Stimulated activated naive CD4-positive, alpha-beta T cell (primary cell): ENCODE results near the gene MFAP1.
"Not testable (repeated sequence)": the region's sequence is repeated elsewhere in the genome, so short reads cannot be mapped to it uniquely, and the experiment has no call there.

ENCODE experiments used
- DNase-seq, 6 experiments: peaks; one replicate each; lab custom pipeline; 2025; lab: John Stamatoyannopoulos, UW

Gene MFAP1

DNA sequence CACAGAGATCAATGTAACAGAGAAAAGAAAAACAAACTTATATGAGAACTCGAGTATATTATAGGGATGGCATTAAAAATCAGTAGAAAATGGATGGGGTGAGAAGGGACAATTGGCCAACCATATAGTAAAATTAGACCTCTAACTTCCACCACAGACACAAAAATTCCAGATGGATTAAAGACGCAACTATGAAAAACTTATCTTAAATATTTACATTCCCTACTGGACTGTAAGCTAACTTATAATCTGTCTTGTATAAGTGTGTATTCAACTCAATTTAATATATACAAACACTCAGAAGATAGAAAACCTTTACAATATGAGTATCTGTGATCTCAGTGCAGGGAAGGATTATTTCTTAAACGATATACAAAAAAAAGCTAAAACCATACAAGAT is 3.0 kb downstream of the MFAP1 start:
- DNase-seq = no peak

- DNase-seq = not testable (repeated sequence)
These were observed 9.4 kb downstream of the MFAP1 start for GRCh38 chr15:43815064-43815463.

DNA sequence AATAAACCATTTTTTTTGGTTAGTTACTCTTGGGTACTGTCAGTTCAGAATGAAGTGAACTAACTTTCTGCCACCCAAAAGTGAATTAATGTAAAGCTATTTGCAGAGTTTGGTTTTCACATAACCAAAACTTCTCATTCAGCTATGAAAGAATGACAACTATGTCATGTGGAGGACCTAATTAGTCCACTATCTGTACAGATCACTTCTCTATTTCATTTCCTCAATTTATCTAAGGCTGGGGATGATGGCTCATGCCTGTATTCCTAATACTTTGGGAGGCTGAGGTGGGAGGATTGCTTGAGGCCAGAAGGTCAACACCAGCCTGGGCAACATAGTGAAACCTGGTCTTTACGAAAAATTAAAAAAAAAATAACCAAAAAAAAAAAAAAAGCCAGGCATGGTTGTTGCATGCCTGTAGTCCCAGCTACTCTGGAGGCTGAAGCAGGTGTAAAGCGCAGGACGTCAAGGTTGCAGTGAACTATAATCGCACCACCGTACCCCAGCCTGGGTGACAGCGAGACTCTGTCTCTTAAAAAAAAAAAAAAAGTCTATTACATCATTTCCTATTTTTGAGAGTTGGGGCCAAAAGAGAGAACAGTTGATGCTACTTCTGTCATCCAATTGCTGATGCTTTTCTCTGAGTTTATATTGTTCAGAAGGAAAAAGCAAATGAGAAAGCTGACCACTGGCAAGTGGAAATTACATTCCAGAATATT is 15.4 kb downstream of the MFAP1 start:
- DNase-seq = no peak

- no peak for DNase-seq
These were observed 16.0 kb downstream of the MFAP1 start for GRCh38 chr15:43808435-43808950.

- not testable (repeated sequence) for DNase-seq
These were observed 21.8 kb downstream of the MFAP1 start for GRCh38 chr15:43802676-43803075.

- DNase-seq = peak; percentile 81 to 90 (median 86)
These were observed 24.0 kb downstream of the MFAP1 start, which contains the start of gene HYPK for GRCh38 chr15:43800286-43801141. HYPK (plus strand) TSS chr15:43800599; CDS start chr15:43800623, 24 bp downstream.

DNA sequence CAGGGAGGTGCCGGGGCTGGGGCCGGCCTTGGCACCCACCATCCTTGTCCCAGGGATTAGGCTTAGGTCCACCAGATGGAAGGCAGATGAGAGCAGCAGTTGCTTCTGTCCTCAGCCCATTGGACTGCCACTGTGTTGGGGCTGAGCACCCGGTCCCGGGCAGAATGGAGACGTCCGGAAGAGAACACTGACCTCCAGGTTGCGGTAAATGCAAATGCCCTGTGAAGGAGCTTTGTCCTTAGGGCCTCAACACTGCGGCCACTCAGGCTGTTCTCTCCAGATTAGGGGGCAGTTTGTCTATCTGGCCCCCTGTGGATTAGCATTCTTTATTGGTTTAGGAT is 24.6 kb downstream of the MFAP1 start, which contains the start of gene SERINC4:
SERINC4 (minus strand) TSS at position 276 of the 341 bp plus-strand sequence; CDS start at position 42, 234 bp downstream.
- DNase-seq = no peak

DNA sequence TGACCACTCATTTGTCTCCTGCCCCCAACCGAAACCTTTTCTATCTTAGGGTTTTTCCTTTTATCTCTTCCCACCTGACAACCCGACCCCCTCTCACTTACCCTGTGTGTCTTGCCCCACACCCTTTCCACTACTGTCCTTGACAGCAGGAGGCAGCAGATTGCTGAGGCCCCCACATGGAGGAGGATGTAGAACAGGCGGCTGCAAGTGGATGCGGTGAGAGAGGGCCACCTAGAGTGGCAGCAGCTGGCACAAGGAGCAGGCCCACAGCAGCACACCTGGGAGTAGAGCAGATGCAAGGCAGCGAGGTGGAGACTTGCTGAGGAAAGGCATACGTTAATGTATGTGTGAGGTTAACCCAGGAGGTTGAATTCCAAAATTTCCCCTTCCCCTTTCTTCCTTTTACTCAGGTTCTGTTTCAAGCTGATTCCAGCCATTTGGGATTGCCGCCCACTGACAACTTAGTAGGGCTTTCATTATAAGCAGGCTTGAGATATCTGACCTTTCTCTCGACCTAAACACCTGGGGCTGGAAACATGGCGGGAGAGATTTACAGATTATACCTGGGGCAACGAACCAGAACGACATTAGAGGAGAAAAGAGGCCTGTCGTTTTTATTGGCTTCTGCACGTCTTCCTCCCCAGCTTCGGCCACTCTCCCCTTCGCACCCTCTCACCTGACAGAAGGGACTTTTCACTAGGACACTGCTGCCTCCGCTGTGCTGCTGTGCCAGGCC is 25.1 kb downstream of the MFAP1 start:
- no peak for DNase-seq

- DNase-seq = no peak
These were observed 27.9 kb downstream of the MFAP1 start for GRCh38 chr15:43796566-43796965.

GRCh38 chr15:43795997-43796396 is 28.5 kb downstream of the MFAP1 start:
- no peak for DNase-seq

GRCh38 chr15:43795197-43795596 is 29.3 kb downstream of the MFAP1 start:
- DNase-seq = no peak

DNA sequence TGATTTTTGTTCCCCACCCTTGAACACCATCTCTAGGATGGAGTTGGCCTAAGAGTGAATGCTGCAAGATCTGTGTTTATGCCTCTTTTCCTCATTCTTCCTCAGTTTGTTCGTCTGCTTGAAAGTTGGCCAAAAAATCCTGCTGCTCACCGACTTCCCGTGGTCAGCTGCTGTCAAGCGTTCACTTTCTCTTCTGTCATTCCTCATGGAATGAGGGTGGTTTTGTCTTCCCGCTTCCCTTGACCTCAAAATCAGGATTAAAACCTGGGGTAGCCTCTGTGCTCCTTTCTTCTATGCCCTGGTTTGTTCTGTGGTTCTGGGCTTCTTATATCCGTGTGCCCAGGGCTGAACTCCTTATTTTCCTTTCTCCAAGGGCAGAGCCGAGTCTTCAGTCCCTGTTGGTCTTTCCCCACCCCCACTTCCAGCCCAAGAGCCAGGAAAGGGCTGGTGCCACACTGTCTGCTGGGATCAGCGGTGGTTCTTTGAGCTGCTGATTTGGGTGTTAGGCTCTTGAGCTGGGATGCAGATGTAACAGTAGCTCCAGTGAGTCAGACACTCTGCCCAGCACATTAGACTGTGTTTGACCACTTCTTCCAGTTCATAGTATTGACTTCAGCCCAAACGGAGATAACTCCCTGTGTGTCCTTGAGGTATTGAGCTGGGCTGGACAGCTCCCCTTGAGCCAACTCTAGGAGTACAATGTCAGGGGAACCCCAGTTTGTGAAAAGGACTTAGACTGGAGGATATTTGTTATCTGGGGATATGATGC is 30.0 kb downstream of the MFAP1 start:
- DNase-seq = no peak

DNA sequence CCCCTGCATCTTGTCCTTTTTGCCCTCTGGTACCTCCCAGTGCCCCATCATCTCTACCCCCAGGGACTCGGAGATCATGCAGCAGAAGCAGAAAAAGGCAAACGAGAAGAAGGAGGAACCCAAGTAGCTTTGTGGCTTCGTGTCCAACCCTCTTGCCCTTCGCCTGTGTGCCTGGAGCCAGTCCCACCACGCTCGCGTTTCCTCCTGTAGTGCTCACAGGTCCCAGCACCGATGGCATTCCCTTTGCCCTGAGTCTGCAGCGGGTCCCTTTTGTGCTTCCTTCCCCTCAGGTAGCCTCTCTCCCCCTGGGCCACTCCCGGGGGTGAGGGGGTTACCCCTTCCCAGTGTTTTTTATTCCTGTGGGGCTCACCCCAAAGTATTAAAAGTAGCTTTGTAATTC is 30.8 kb downstream of the MFAP1 start:
- no peak for DNase-seq

DNA sequence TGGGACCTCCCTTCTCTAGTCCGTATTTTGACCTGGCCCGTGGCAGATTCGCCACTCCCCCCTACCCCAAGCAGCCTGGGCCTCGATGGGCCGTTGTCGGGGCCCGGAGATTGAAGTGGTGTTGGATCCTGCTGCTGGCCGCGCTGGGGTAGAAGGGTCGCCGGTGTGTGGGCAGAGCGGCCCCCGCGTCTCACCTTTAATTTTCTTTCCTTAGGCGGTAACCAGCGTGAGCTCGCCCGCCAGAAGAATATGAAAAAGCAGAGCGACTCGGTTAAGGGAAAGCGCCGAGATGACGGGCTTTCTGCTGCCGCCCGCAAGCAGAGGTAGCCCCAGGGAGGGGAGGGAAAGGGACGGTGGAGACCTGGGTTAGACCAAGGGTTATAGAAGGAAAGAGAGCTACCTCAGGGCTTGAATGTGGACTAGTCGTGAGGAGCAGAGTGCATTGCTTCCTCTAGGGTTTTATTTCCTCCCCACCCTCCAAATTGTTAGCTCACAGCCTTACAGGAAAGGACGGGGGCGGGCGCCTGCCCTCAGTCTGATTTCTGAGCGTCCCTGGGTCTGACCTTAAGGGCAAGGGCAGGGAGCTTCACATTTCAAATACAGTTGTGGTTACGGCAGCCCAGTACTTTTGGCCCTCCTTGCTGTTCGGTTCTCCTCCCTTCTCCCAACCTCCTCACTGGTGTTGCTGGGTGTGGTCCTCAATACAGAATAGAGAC is 31.6 kb downstream of the MFAP1 start:
- peak in 4 of 6 experiments; percentile 8 to 41 (median 16) for DNase-seq

GRCh38 chr15:43791993-43792760 is 32.3 kb downstream of the MFAP1 start, which contains the start of gene SERF2:
SERF2 (plus strand) TSS chr15:43792320; CDS start chr15:43792377, 57 bp downstream.
- DNase-seq = peak; percentile 95 to 100 (median 98)

- no peak for DNase-seq
These were observed 35.1 kb downstream of the MFAP1 start for GRCh38 chr15:43789409-43789808.

DNA sequence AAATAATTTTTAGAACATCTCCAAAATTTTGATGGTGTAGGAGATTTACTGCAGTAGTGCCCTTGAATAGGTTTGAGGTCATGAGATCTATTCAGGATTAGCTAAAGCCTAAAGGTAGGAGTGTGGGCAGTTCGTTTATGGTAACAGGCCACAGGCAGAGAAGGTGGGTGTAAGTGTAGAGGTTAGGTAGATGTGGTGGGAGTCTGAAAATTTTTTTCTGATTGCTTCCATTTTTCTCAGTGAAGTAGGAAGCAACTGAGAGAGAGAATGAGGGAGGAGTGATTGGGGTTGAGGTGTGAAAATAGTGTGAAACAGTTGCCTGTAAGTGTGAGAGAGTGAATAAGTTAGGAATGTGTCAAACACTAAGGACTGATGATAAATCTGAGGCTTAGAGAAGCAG is 45.5 kb downstream of the MFAP1 start:
- no peak for DNase-seq

- peak; percentile 74 to 89 (median 82) for DNase-seq
These were observed 47.1 kb downstream of the MFAP1 start for GRCh38 chr15:43777267-43777914.

GRCh38 chr15:43776718-43777266 is 47.7 kb downstream of the MFAP1 start, which contains the start of gene ELL3:
ELL3 (minus strand) TSS chr15:43776966; CDS start chr15:43776901, 65 bp downstream.
- peak; percentile 69 to 86 (median 80) for DNase-seq
